Right renal cortex interstitium (tissue), 3 donors: Measurements from ENCODE around the gene TYROBP. TPM values are rescaled to one million over a fixed set of nuclear protein-coding genes. Genes with fewer than 3 reads are reported as not detected.
"Not testable (repeated sequence)": the region's sequence is repeated elsewhere in the genome, so short reads cannot be mapped to it uniquely, and the experiment has no call there.

ENCODE experiments used
- DNase-seq, 3 donors: peaks; one replicate each; pipeline ENCODE4 v3.0.0-alpha.2; 2013; ENCODE audit warnings: low read depth in 3 of 3, low spot score in 2 of 3
- polyA plus RNA-seq, 3 donors: library from polyadenylated mRNA; unstranded; fragments of 120-200 nt; gene quantifications; one replicate each; pipeline ENCODE4 v1.2.1, GENCODE V29; 2013; ENCODE audit not compliant: insufficient read length in 3 of 3

The TYROBP gene
- polyA plus RNA-seq, 3 donors, result 6.3 to 10.5 (median 10.3) TPM

- DNase-seq, result no peak
Observed at GRCh38 chr19:35901854-35902661, 6.0 kb downstream of the TYROBP start, which contains the start of gene HCST. Gene HCST, plus strand, starts transcription at chr19:35902529. Its CDS starts 65 bp downstream, at chr19:35902594.

- DNase-seq, result no peak
Observed at GRCh38 chr19:35901055-35901644, 6.9 kb downstream of the TYROBP start.

GRCh38 chr19:35899547-35900214 is 8.4 kb downstream of the TYROBP start:
- peak in 1 of 3 donors; percentile 65 for DNase-seq

- no peak for DNase-seq
Observed at GRCh38 chr19:35898499-35898809, 9.6 kb downstream of the TYROBP start.

GRCh38 chr19:35897706-35898451 is 10.2 kb downstream of the TYROBP start:
- no peak for DNase-seq

GRCh38 chr19:35896643-35897040 is 11.5 kb downstream of the TYROBP start:
- DNase-seq, result no peak

GRCh38 chr19:35895911-35896642 is 12.0 kb downstream of the TYROBP start:
- no peak for DNase-seq

GRCh38 chr19:35894342-35894741 is 13.8 kb downstream of the TYROBP start:
- DNase-seq, result no peak

- not testable (repeated sequence) for DNase-seq
Observed at GRCh38 chr19:35891819-35892218, 16.3 kb downstream of the TYROBP start.

- DNase-seq, result no peak
Observed at GRCh38 chr19:35890113-35890650, 17.9 kb downstream of the TYROBP start.

GRCh38 chr19:35889370-35890112 is 18.6 kb downstream of the TYROBP start:
- no peak for DNase-seq

- no peak for DNase-seq
Observed at GRCh38 chr19:35888398-35888797, 19.7 kb downstream of the TYROBP start.

- no peak for DNase-seq
Observed at GRCh38 chr19:35887197-35887596, 20.9 kb downstream of the TYROBP start.

GRCh38 chr19:35885904-35886303 is 22.2 kb downstream of the TYROBP start:
- DNase-seq, result no peak

- DNase-seq, result no peak
Observed at GRCh38 chr19:35885225-35885738, 22.8 kb downstream of the TYROBP start.

- DNase-seq, result no peak
Observed at GRCh38 chr19:35883882-35884281, 24.2 kb downstream of the TYROBP start.

- DNase-seq, result no peak
Observed at GRCh38 chr19:35882114-35882832, 25.8 kb downstream of the TYROBP start.

GRCh38 chr19:35879770-35880317 is 28.3 kb downstream of the TYROBP start:
- no peak for DNase-seq
